GM12878 (cell line): Measurements from ENCODE around the gene PRM2. TPM values are rescaled to one million over a fixed set of nuclear protein-coding genes. Genes with fewer than 3 reads are reported as not detected.

Experiments used
- ATAC-seq: fragments of 200-7000 bp; cut with Tn5 transposase; 3 replicates; pipeline ENCODE4 v1.9.1; 2020; ENCODE audit warnings: mild to moderate bottlenecking, moderate library complexity
- BruUV-seq: library from RNA; stranded (reverse); fragments of 400-500 nt; replicated peaks from 2 replicates; lab custom pipeline; 2021; lab: Mats Ljungman, UMichigan
- CTCF ChIA-PET: fragments of 300-600 bp; sonication (Branson Sonifier 250); formaldehyde crosslinking; extraction: SDS; loops from one replicate; lab custom pipeline; 2021; ENCODE audit warnings: inconsistent platforms; lab: Yijun Ruan, JAX
- POLR2A ChIA-PET: fragments of 350-600 bp; formaldehyde crosslinking; extraction: SDS; loops from one replicate; lab custom pipeline; 2021; ENCODE audit warnings: inconsistent platforms; lab: Charles Lee
- RAD21 ChIA-PET: fragments of 300-600 bp; sonication (Branson Sonifier 250); formaldehyde crosslinking; loops from one replicate; lab custom pipeline; 2023; ENCODE audit warnings: antibody characterized with exemption; ENCODE audit not compliant: unreplicated experiment; lab: Charles Lee
- SMC1A ChIA-PET: fragments of 300-600 bp; sonication (Branson Sonifier 250); formaldehyde crosslinking; loops from one replicate; lab custom pipeline; 2023; ENCODE audit not compliant: unreplicated experiment, uncharacterized antibody; lab: Charles Lee
- DNase-seq: peaks from one replicate; pipeline ENCODE4 v3.0.0-alpha.2; 2011; ENCODE audit warnings: low read depth, low spot score
- FAIRE-seq: peaks from 3 replicates; lab custom pipeline; 2011; peaks lifted over from hg19 to GRCh38; lab: Jason Lieb, UNC
- H2AFZ ChIP-seq: 2 replicates; pipeline ENCODE4 v1.6.0; 2011; ENCODE audit warnings: low read depth, low read length, control low read depth; ENCODE audit not compliant: control insufficient read depth
- H3K27ac ChIP-seq: 2 replicates; pipeline ENCODE4 v1.5.1; 2011; ENCODE audit warnings: control low read depth; ENCODE audit not compliant: control insufficient read depth, insufficient read depth
- H3K27me3 ChIP-seq, 2 experiments: replicated peaks in 1 of 2; 2 replicates each; pipeline versions ENCODE4 v1.6.0 to v1.6.1; 2011; ENCODE audit warnings: low read length in 1 of 2; ENCODE audit not compliant: control insufficient read depth in 2 of 2, insufficient read depth in 2 of 2
- H3K36me3 ChIP-seq, 2 experiments: 2 replicates each; pipeline ENCODE4 v1.5.1; 2011; ENCODE audit warnings: low read length in 1 of 2; ENCODE audit not compliant: control insufficient read depth in 2 of 2, insufficient read depth in 2 of 2
- H3K4me1 ChIP-seq: 2 replicates; pipeline ENCODE4 v1.6.1; 2011; ENCODE audit warnings: mild to moderate bottlenecking, low read length, moderate library complexity, mixed read lengths; ENCODE audit not compliant: control insufficient read depth, insufficient read depth
- H3K4me2 ChIP-seq: 2 replicates; pipeline ENCODE4 v1.6.0; 2011; ENCODE audit warnings: control low read depth; ENCODE audit not compliant: control insufficient read depth, insufficient read depth
- H3K4me3 ChIP-seq: fragments of 200-600 bp; sonication (generic); 2 replicates; pipeline ENCODE4 v1.5.1; 2016
- H3K79me2 ChIP-seq: 2 replicates; pipeline ENCODE4 v1.6.0; 2011; ENCODE audit warnings: low read length; ENCODE audit not compliant: control insufficient read depth, insufficient read depth
- H3K9ac ChIP-seq: 2 replicates; pipeline ENCODE4 v1.8.0; 2011; ENCODE audit warnings: low read length, control low read depth, mixed read lengths; ENCODE audit not compliant: control insufficient read depth, insufficient read depth
- H3K9me3 ChIP-seq: replicated peaks from 3 replicates; pipeline ENCODE4 v1.5.1; 2011; ENCODE audit warnings: mild to moderate bottlenecking, low read length; ENCODE audit not compliant: control insufficient read depth, insufficient read depth
- H4K20me1 ChIP-seq: 2 replicates; pipeline ENCODE4 v1.6.0; 2011; ENCODE audit not compliant: control insufficient read depth, insufficient read depth
- EGR1 ChIP-seq, 2 experiments: IDR thresholded peaks; 1 replicate in 1 of 2; 2 replicates in 1 of 2; pipeline ENCODE4 v1.6.1; 2011 to 2012; ENCODE audit warnings: low read depth in 2 of 2, low read length in 2 of 2, borderline replicate concordance in 1 of 2, mild to moderate bottlenecking in 1 of 2, moderate library complexity in 1 of 2
- EZH2 ChIP-seq: IDR thresholded peaks from 2 replicates; pipeline ENCODE4 v1.6.1; 2012; ENCODE audit warnings: low read depth, mild to moderate bottlenecking, control low read depth, inconsistent platforms, low read length, borderline replicate concordance; ENCODE audit not compliant: control insufficient read depth
- FOXK2 ChIP-seq: fragments of 450-650 bp; IDR thresholded peaks from 2 replicates; pipeline ENCODE4 v1.6.1; 2017; ENCODE audit warnings: mild to moderate bottlenecking, moderate library complexity
- FOXM1 ChIP-seq: IDR thresholded peaks from 2 replicates; pipeline ENCODE4 v1.6.1; 2012; ENCODE audit warnings: low read depth, mild to moderate bottlenecking, inconsistent platforms, low read length, moderate library complexity
- KAT2A ChIP-seq: conservative IDR thresholded peaks from 2 replicates; pipeline ENCODE4 v1.6.1; 2011; ENCODE audit warnings: low read depth, low read length; ENCODE audit not compliant: control insufficient read depth
- NBN ChIP-seq: fragments of 450-650 bp; IDR thresholded peaks from 2 replicates; pipeline ENCODE4 v1.6.1; 2016
- POU2F2 ChIP-seq: IDR thresholded peaks from 3 replicates; pipeline ENCODE4 v1.6.1; 2011; ENCODE audit warnings: low read depth, mild to moderate bottlenecking, low read length, borderline replicate concordance
- STAT1 ChIP-seq: fragments of 450-650 bp; conservative IDR thresholded peaks from 2 replicates; pipeline ENCODE4 v1.6.1; 2014; ENCODE audit warnings: antibody characterized with exemption, mild to moderate bottlenecking
- TBL1XR1 ChIP-seq: IDR thresholded peaks from 2 replicates; pipeline ENCODE4 v1.6.1; 2012; ENCODE audit warnings: low read depth, low read length, improper control_type of control experiment
- TCF3 ChIP-seq: IDR thresholded peaks from 2 replicates; pipeline ENCODE4 v1.6.1; 2012; ENCODE audit warnings: low read depth, mild to moderate bottlenecking, low read length, borderline replicate concordance; ENCODE audit not compliant: insufficient read depth
- ZBED1 ChIP-seq: IDR thresholded peaks from 2 replicates; pipeline ENCODE4 v1.6.1; 2016; ENCODE audit warnings: borderline replicate concordance
- WGBS: methylation state at CpG from one replicate; pipeline ENCODE4 v1.1.6; 2016; ENCODE audit warnings: low lambda C conversion rate; ENCODE audit not compliant: insufficient replicate concordance, insufficient coverage; ENCODE audit errors: missing lambda C conversion rate; 5-methylcytosine and 5-hydroxymethylcytosine counted together
- in situ Hi-C: fragments of 300-500 bp; cut with MboI; formaldehyde crosslinking; loops from 9 replicates; pipeline ENCODE4 v1.14.3; 2018; ENCODE audit warnings: mixed read lengths
- intact Hi-C: fragments of 100-400 bp; cut with micrococcal nuclease; formaldehyde crosslinking; loops from one replicate; pipeline ENCODE4 v1.14.2; 2022; ENCODE audit not compliant: unreplicated experiment
- polyA plus RNA-seq, 11 experiments: library from polyadenylated mRNA; depleted of rRNA in 4 of 11; unstranded in 6 of 11; stranded (reverse) in 5 of 11; fragments of >200 nt; fragmentation: Nextera tagmentation in 4 of 11; fragmentation: Illumina TruSeq in 1 of 11; extraction: Ambion mirVana in 4 of 11; extraction: Trizol in 1 of 11; gene quantifications; 1 replicate in 1 of 11; 2 replicates in 10 of 11; pipeline versions ENCODE4 v1.2.1 to v1.2.3, GENCODE V29; 2011 to 2016; ENCODE audit warnings: inconsistent platforms in 2 of 11, missing spikeins in 2 of 11, low read depth in 1 of 11
- total RNA-seq, 4 experiments: library from RNA; depleted of rRNA in 3 of 4; stranded (reverse); fragments of >200 nt in 3 of 4; fragmentation: Illumina TruSeq in 1 of 4; extraction: Trizol in 1 of 4; gene quantifications; 2 replicates each; pipeline versions ENCODE4 v1.2.1 to v1.2.3, GENCODE V29; 2013 to 2021
- TF ChIP-seq, protein P1 (sequence below): fragments of 450-650 bp; formaldehyde crosslinking; IDR thresholded peaks from 2 replicates; pipeline ENCODE4 v1.5.0; 2022; ENCODE audit warnings: mild to moderate bottlenecking, missing genetic modification characterization
- TF ChIP-seq, protein P2 (sequence below): fragments of 450-650 bp; formaldehyde crosslinking; IDR thresholded peaks from 2 replicates; pipeline ENCODE4 v1.4.0; 2020; ENCODE audit warnings: mild to moderate bottlenecking, moderate library complexity

Gene PRM2
- total and polyA plus RNA-seq, 10 of the 15 experiments (the other 5 are each of a cell fraction or from before 2014, with no cell fraction given), result not detected

GRCh38 chr16:11260596-11260966 is 15.7 kb downstream of the PRM2 start:
- in situ Hi-C loops (no loop called here), intact Hi-C loops (no loop called here)
- no peak overlapping the region for H3K4me2 ChIP-seq
- ChIA-PET RAD21 (interaction anchor here (1.0 to 11.8 kb wide), 4 partner anchors 34 to 95 kb away, joined by 3 to 243 read pairs (median 64); no protein-coding TSS in a partner anchor), POLR2A (interaction anchor here (0.5 kb wide), 1 partner anchor 110 kb away, joined by 13 read pairs; no protein-coding TSS in a partner anchor), SMC1A (interaction anchor here (0.6 to 8.2 kb wide), 6 partner anchors 25 to 111 kb away, joined by 3 to 108 read pairs (median 4); no protein-coding TSS in a partner anchor), CTCF (interaction anchor here (0.8 to 11.0 kb wide), 5 partner anchors 36 to 126 kb away, joined by 4 to 170 read pairs (median 7); no protein-coding TSS in a partner anchor)
- peaks cover 45% of the 10 kb centered on the region for H3K4me1 ChIP-seq
- no peaks in the 10 kb centered on the region; the same call in 2 of the 3 replicates for H3K9me3 ChIP-seq
- no peaks in the 10 kb centered on the region for H3K36me3 ChIP-seq
- TF ChIP-seq KAT2A (no peak), FOXM1 (no peak), NBN (no peak), TCF3 (no peak), STAT1 (no peak), POU2F2 (no peak), TBL1XR1 (no peak), ZBED1 (no peak), EGR1 (IDR thresholded peaks at IDR 0.05; ENCODE audit: borderline replicate concordance in 1 of 2, low read depth in 2 of 2, low read length in 2 of 2) (no peak), FOXK2 (no peak), EZH2 (no peak)
- TF ChIP-seq, protein P1, sequence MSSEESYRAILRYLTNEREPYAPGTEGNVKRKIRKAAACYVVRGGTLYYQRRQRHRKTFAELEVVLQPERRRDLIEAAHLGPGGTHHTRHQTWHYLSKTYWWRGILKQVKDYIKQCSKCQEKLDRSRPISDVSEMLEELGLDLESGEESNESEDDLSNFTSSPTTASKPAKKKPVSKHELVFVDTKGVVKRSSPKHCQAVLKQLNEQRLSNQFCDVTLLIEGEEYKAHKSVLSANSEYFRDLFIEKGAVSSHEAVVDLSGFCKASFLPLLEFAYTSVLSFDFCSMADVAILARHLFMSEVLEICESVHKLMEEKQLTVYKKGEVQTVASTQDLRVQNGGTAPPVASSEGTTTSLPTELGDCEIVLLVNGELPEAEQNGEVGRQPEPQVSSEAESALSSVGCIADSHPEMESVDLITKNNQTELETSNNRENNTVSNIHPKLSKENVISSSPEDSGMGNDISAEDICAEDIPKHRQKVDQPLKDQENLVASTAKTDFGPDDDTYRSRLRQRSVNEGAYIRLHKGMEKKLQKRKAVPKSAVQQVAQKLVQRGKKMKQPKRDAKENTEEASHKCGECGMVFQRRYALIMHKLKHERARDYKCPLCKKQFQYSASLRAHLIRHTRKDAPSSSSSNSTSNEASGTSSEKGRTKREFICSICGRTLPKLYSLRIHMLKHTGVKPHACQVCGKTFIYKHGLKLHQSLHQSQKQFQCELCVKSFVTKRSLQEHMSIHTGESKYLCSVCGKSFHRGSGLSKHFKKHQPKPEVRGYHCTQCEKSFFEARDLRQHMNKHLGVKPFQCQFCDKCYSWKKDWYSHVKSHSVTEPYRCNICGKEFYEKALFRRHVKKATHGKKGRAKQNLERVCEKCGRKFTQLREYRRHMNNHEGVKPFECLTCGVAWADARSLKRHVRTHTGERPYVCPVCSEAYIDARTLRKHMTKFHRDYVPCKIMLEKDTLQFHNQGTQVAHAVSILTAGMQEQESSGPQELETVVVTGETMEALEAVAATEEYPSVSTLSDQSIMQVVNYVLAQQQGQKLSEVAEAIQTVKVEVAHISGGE (CRISPR knock-in tag), result no peak
- TF ChIP-seq, protein P2, sequence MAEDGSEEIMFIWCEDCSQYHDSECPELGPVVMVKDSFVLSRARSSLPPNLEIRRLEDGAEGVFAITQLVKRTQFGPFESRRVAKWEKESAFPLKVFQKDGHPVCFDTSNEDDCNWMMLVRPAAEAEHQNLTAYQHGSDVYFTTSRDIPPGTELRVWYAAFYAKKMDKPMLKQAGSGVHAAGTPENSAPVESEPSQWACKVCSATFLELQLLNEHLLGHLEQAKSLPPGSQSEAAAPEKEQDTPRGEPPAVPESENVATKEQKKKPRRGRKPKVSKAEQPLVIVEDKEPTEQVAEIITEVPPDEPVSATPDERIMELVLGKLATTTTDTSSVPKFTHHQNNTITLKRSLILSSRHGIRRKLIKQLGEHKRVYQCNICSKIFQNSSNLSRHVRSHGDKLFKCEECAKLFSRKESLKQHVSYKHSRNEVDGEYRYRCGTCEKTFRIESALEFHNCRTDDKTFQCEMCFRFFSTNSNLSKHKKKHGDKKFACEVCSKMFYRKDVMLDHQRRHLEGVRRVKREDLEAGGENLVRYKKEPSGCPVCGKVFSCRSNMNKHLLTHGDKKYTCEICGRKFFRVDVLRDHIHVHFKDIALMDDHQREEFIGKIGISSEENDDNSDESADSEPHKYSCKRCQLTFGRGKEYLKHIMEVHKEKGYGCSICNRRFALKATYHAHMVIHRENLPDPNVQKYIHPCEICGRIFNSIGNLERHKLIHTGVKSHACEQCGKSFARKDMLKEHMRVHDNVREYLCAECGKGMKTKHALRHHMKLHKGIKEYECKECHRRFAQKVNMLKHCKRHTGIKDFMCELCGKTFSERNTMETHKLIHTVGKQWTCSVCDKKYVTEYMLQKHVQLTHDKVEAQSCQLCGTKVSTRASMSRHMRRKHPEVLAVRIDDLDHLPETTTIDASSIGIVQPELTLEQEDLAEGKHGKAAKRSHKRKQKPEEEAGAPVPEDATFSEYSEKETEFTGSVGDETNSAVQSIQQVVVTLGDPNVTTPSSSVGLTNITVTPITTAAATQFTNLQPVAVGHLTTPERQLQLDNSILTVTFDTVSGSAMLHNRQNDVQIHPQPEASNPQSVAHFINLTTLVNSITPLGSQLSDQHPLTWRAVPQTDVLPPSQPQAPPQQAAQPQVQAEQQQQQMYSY, result no peak
- BruUV-seq, result no TSS peak
- no peaks in the 10 kb centered on the region for H4K20me1 ChIP-seq
- no peak overlapping the region for H2AFZ ChIP-seq
- no peaks in the 10 kb centered on the region for H3K27me3 ChIP-seq
- DNase-seq (no peak), ATAC-seq (no peak), FAIRE-seq (no peak)
- no peak overlapping the region for H3K27ac ChIP-seq
- no peak overlapping the region for H3K4me3 ChIP-seq
- 89% methylated on average over 2 of the region's 3 CpGs for WGBS
- H3K9ac ChIP-seq, result no peak overlapping the region
- H3K79me2 ChIP-seq, result peaks cover 5% of the 10 kb centered on the region
